ENCODE measurements around the gene ZFP1. TPM values are rescaled to one million over a fixed set of nuclear protein-coding genes. Genes with fewer than 3 reads are reported as not detected.

Gene ZFP1
- 13.7 and 15.3 TPM in 2 replicates for total RNA-seq (2021)
- long read RNA-seq, transcript ZFP1-209 (4 exons, 1,457 nt): major isoform, 72 of 99 reads
- long read RNA-seq, transcript ZFP1-202 (4 exons, 3,250 nt): minor isoform, 6 of 99 reads
- long read RNA-seq, partial matches to known transcripts: 6 of 99 reads
- long read RNA-seq, other reads (novel, unspliced or antisense): 9 of 99 reads

- no peak within 1 kb of the TSS for H2BK20ac ChIP-seq (ENCODE audit: low read depth, low read length, poor library complexity, severe bottlenecking)
- no peak within 1 kb of the TSS for H2BK120ac ChIP-seq (ENCODE audit: low read depth, low read length, poor library complexity, severe bottlenecking)
- peak within 1 kb of the TSS; percentile 65 for H3K4me2 ChIP-seq (ENCODE audit: insufficient read depth, insufficient read length, low read length)
- no peak within 1 kb of the TSS for H4K5ac ChIP-seq (ENCODE audit: insufficient read length, low read depth, low read length)
- Mint-ChIP-seq H3K27me3 (ENCODE audit: low read depth) (peaks cover 9% of the 10 kb centered on the region), H3K36me3 (ENCODE audit: insufficient read depth in 1 of 3, low read depth in 3 of 3) (peaks cover 36 to 43% (median 37%) of the 10 kb centered on the region in 3 experiments), H3K4me1 (peaks cover 0 to 7% of the 10 kb centered on the region in 2 experiments; a peak in 3 of 4 replicates), H3K27ac (peak within 1 kb of the TSS; percentile 89 to 97 (median 97); a peak in 6 of 7 replicates), H3K4me3 (peak within 1 kb of the TSS; percentile 91 to 97), H3K9me3 (peaks cover 35 to 41% of the 10 kb centered on the region in 2 experiments)
- TF ChIP-seq, protein P1, sequence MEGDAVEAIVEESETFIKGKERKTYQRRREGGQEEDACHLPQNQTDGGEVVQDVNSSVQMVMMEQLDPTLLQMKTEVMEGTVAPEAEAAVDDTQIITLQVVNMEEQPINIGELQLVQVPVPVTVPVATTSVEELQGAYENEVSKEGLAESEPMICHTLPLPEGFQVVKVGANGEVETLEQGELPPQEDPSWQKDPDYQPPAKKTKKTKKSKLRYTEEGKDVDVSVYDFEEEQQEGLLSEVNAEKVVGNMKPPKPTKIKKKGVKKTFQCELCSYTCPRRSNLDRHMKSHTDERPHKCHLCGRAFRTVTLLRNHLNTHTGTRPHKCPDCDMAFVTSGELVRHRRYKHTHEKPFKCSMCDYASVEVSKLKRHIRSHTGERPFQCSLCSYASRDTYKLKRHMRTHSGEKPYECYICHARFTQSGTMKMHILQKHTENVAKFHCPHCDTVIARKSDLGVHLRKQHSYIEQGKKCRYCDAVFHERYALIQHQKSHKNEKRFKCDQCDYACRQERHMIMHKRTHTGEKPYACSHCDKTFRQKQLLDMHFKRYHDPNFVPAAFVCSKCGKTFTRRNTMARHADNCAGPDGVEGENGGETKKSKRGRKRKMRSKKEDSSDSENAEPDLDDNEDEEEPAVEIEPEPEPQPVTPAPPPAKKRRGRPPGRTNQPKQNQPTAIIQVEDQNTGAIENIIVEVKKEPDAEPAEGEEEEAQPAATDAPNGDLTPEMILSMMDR (conservative IDR thresholded peaks at IDR 0.05): no peak
- peak within 1 kb of the TSS; percentile 82; the same call in 1 of the 2 replicates for H3K14ac ChIP-seq (ENCODE audit: insufficient read depth, low read length)
- no peak within 1 kb of the TSS for H2BK5ac ChIP-seq (ENCODE audit: insufficient read length, low read length)
- peak within 1 kb of the TSS; percentile 82 for H3K9ac ChIP-seq (ENCODE audit: extremely low read depth, insufficient read length, low read length)
- peaks cover 4% of the 10 kb centered on the region for H3K9me3 ChIP-seq (ENCODE audit: control insufficient read depth, low read depth, low read length)
- peaks cover 2% of the 10 kb centered on the region for H3K23me2 ChIP-seq (ENCODE audit: insufficient read length, low read depth, low read length, poor library complexity, severe bottlenecking)
- no peak within 1 kb of the TSS for H2AK5ac ChIP-seq (ENCODE audit: insufficient read length, low read length)
- H3K4me1 ChIP-seq (ENCODE audit: insufficient read depth, low read length): no peaks in the 10 kb centered on the region
- peak; percentile 94 for DNase-seq
- peak within 1 kb of the TSS; percentile 87 for H3K18ac ChIP-seq (ENCODE audit: insufficient read length, low read depth, low read length)
- peaks cover 2% of the 10 kb centered on the region for H3K79me1 ChIP-seq (ENCODE audit: insufficient read depth, low read depth, low read length, poor library complexity, severe bottlenecking)
- no peak within 1 kb of the TSS for H2BK12ac ChIP-seq (ENCODE audit: insufficient read length, low read depth, low read length)
- H3K27ac ChIP-seq (ENCODE audit: insufficient read length, low read depth, low read length): no peak within 1 kb of the TSS
- no CpG with 5 or more reads among the region's 93 CpGs for WGBS (ENCODE audit: extremely low coverage, insufficient read length, low lambda C conversion rate)
- no peaks in the 10 kb centered on the region for H3K27me3 ChIP-seq (ENCODE audit: insufficient read depth, low read length)
- H2AFZ ChIP-seq (ENCODE audit: low read length): no peak within 1 kb of the TSS
- H3T11ph ChIP-seq (ENCODE audit: low read length): no peak within 1 kb of the TSS
- no peak within 1 kb of the TSS for H2BK15ac ChIP-seq (ENCODE audit: low read depth, low read length)
- no peak within 1 kb of the TSS for H3K56ac ChIP-seq (ENCODE audit: insufficient read length, low read depth, low read length)
- no peak within 1 kb of the TSS for H3K23ac ChIP-seq (ENCODE audit: insufficient read length, low read depth, low read length)
- no peak within 1 kb of the TSS for H3K4ac ChIP-seq (ENCODE audit: low read depth, low read length)
- peaks cover 7% of the 10 kb centered on the region for H3K79me2 ChIP-seq (ENCODE audit: insufficient read depth, low read length)
- H4K8ac ChIP-seq (replicated peaks; ENCODE audit: insufficient read length, low read depth, low read length): no peak within 1 kb of the TSS
- H4K91ac ChIP-seq (ENCODE audit: insufficient read length, low read depth, low read length): no peak within 1 kb of the TSS
- no peaks in the 10 kb centered on the region for H4K20me1 ChIP-seq (ENCODE audit: control insufficient read depth, insufficient read depth, insufficient read length)
These were observed at the start of gene ZFP1 for GRCh38 chr16:75148311-75149195. TSS of gene ZFP1 (plus strand) at chr16:75148524. CDS start at chr16:75152952, 4,428 bp downstream.
